Cardiac fibroblast (primary cell): ENCODE results near the gene ATP6V0D1.

Source experiments
- DNase-seq, 2 donors: peaks; one replicate each; pipeline versions ENCODE4 v3.0.0 to v3.0.0-alpha.2; 2010; ENCODE audit warnings: low read depth in 2 of 2
- H3K4me3 ChIP-seq, 2 donors: replicated peaks in 1 of 2; 1 replicate in 1 of 2; 2 replicates in 1 of 2; pipeline ENCODE4 v1.5.1; 2011; ENCODE audit warnings: low read depth in 2 of 2, low read length in 2 of 2, mild to moderate bottlenecking in 2 of 2, moderate library complexity in 1 of 2
- CTCF ChIP-seq: IDR thresholded peaks from one replicate; pipeline ENCODE4 v1.5.1; 2011; ENCODE audit warnings: low read depth, mild to moderate bottlenecking, low read length, inconsistent platforms

Gene ATP6V0D1

DNA sequence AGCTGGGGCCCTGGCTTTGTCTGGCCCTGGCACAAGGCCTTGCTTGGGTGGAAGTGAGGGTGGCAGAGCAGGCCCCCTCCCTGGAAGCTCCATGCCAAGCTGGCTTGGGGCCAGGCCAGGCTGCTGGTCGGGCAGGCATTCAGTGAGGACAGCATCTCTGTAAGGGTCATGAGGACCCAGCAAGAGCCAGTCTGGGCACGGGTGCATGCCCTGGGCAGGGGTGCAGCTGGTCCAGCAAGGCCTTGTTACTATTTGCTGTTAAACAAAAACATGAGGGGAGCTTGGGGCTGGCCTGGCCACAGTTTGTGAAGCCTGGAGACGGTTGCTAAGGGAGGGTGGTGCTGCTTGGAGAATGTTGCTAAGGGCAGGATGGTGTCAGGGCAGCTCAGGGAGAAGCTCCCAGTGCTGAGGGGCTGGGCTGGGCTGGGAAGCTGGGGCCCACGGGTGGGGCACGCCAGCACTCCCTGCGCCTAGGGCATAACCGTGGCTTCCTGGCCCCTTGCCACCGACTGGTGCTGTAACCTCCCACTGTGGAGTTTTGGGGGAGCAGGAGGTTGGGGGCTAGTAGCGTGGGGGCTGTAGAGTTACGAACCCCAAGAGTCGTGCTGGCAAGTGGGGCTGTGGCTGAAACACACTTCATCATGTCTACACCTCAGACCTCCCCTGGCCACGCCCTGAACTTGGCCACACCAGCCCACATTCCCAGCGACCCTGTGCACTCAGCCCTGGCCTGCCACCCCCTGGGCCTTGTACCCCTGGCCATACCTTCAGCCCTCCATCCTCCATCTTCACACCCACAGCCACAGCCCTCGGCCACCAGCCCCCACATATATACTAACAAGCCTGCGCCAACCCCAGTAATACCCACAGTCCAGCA lies 89.3 kb downstream of the ATP6V0D1 start:
- no peak overlapping the region for H3K4me3 ChIP-seq
- TF ChIP-seq CTCF = no peak
- DNase-seq = no peak

- no peak for TF ChIP-seq CTCF
- no peak overlapping the region for H3K4me3 ChIP-seq
- no peak for DNase-seq
Measured at GRCh38 chr16:67390816-67391423, 90.0 kb downstream of the ATP6V0D1 start.

GRCh38 chr16:67389911-67390815 lies 90.8 kb downstream of the ATP6V0D1 start:
- TF ChIP-seq CTCF = no peak
- no peak overlapping the region for H3K4me3 ChIP-seq
- DNase-seq = no peak

GRCh38 chr16:67388591-67388990 lies 92.4 kb downstream of the ATP6V0D1 start:
- no peak overlapping the region for H3K4me3 ChIP-seq
- TF ChIP-seq CTCF = no peak
- no peak for DNase-seq

DNA sequence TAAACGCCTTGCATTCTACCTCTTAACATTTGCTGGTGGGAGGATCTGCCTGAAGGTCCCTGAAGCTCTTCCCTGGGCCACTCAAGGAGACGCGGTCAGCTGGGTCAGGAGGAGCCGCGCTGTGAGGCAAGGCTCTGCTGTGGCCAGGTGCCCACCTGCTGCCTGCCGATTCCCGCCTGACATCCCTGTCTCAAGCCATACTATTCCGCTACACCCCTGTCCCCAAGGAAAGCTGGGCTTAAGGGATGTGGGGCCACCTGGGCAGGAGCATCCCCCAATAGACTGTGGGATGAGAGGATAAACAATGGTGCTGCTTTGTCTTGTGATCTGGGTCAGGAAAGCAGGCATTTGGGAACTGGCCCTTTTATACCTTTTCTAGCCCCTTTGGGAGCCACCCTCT lies 92.8 kb downstream of the ATP6V0D1 start:
- TF ChIP-seq CTCF = no peak
- no peak overlapping the region for H3K4me3 ChIP-seq
- DNase-seq = no peak
